Measurements from ENCODE around the gene SMCO4.

SMCO4 gene

DNA sequence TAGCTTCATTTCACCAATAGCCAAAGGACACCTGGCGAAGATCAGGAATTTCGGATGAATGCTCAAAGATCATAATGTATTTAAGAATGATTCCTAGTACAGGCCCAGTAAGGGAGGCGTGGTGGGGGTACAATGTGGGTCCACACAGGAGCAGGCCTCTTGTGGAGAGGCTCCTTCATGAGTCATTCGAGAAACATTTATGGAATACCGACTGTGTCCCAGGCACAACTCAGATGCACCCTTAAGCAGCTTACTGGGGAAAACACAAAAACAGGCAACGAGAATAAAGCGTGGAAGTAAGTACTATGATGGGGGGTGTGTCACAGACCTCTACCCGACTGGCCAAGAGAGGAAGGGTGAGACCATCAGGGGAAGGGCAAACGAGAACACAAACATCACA, 44.5 kb downstream of the SMCO4 start:
- no peak for DNase-seq

GRCh38 chr11:93498161-93498560, 45.0 kb downstream of the SMCO4 start:
- no peak for DNase-seq

- DNase-seq, result no peak
These were observed 45.6 kb downstream of the SMCO4 start for GRCh38 chr11:93497596-93497995.

DNA sequence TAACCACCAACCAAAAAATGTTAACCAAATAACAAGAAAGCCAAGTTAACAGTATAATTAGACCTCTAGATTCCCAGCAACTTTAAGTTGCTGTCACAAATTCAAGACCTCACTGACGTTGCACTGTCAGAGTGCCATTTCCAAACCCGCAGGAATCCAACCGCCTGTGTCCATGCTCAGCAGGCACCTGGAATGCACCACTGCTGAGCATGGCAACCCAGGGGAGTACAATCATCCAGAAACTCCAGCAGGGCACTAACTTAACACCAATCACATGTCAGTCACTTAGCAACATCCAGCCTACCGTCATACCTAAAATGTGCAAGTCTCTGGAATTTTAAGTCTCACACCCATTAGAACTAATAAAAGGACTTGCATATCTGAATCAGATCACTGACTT, 48.8 kb downstream of the SMCO4 start:
- DNase-seq, result no peak

GRCh38 chr11:93493252-93493897, 49.8 kb downstream of the SMCO4 start:
- DNase-seq, result no peak

- DNase-seq, result no peak
These were observed 50.5 kb downstream of the SMCO4 start for GRCh38 chr11:93492464-93493251.

- no peak for DNase-seq
These were observed 51.2 kb downstream of the SMCO4 start for GRCh38 chr11:93491973-93492372.

- no peak for DNase-seq
These were observed 52.1 kb downstream of the SMCO4 start for GRCh38 chr11:93490996-93491618.

- no peak for DNase-seq
These were observed 53.4 kb downstream of the SMCO4 start for GRCh38 chr11:93489841-93490240.

DNA sequence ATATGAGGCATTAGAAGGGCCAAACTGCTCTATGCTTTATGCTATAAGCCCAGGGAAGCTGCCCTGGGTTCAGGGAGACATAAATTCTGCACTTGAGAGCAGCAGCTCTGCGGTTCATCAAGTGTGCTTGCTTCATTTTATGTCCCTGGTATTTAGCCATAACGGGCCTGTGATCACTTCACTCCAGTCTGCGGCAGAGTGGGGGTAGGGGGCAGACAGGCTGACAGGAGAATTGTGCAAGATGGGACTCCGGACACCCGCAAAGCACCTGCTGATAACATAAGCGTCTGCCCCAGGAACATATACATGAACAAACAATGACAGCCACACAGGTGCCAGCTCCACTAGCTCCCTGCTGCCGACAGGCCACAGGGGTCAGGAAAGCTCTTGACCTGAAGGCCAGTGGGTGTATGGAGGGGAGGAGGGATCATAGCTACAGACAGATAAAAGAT, 56.1 kb downstream of the SMCO4 start:
- DNase-seq, result no peak

- no peak for DNase-seq
These were observed 57.2 kb downstream of the SMCO4 start for GRCh38 chr11:93485983-93486382.

DNA sequence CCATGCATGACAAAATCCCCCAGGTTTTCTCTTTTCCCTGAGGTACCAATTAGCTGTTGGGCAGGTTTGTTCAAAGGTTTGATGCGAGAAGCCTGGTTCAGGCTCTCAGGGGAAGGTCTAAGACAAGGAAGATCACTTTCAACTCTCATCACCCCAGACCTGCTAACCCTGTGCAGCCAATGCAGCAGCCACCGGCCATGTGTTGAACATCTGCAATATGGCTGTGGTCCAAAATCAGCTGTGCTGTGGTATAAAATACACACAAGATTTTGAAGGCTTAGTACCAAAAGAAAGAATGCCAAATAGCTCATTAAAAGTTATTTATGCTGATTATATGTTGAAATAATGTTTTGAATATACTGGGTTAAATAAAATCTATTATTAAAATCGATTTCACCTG, 58.5 kb downstream of the SMCO4 start:
- DNase-seq, result no peak

DNA sequence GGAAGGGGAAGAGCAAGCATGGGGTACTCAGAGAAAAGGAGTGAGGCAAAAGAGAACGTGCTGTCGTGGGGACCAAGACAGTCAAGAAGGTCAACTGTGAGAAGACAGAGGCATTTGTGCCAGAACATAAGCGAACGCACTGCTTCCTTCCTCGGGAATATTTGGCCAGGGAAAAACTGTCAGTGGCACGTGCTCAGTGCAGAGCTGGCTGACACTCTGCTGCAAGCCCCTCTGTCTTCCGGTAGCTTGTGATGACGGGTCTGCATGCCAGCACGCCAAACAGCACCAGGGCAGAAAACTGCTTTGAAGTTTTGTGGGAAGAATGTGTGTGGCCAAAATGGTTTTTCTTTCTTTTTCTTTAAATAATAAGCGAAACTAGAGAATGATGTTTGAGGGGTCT, 60.6 kb downstream of the SMCO4 start:
- no peak for DNase-seq

DNA sequence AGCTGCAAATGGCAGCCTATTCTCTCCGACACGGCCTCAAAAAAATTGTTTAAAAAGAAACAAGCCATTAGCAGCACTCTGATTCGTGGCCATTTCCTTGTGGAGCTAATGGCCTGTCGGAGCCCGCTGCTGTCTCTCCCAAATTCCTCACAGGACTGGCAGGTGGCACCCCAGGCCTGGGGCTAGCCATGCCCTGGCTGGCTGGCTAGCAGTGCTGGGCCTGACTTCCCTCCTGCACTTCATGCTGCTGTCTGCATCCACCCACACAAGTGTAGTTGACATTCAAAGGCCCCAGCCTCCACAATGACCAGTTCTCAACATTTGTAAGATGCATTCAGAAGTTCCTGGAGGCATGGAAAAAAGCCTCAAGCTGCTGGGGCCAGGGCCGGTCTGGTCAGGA, 61.5 kb downstream of the SMCO4 start:
- no peak for DNase-seq

DNA sequence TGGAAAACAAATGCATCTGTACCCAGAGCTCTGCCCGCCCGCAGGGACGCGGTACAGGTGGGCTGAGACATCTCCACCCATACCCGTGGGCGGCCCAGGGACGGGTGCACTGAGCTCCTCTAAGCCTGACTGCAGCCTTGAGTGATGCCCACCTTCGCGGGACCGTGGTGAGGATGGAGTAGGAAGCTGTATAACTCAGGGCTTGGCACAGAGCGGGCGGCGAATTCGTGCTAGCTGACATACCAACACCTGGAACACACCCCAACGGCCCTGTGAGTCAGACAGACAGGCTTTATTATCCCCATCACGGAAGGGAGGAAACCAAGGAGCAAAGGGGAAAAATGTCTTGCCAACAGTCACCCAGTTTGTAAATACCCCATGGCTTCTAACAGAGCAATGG, 61.9 kb downstream of the SMCO4 start:
- DNase-seq, result no peak

GRCh38 chr11:93480756-93481155, 62.4 kb downstream of the SMCO4 start:
- no peak for DNase-seq

- DNase-seq, result no peak
These were observed 62.9 kb downstream of the SMCO4 start for GRCh38 chr11:93480256-93480655.

DNA sequence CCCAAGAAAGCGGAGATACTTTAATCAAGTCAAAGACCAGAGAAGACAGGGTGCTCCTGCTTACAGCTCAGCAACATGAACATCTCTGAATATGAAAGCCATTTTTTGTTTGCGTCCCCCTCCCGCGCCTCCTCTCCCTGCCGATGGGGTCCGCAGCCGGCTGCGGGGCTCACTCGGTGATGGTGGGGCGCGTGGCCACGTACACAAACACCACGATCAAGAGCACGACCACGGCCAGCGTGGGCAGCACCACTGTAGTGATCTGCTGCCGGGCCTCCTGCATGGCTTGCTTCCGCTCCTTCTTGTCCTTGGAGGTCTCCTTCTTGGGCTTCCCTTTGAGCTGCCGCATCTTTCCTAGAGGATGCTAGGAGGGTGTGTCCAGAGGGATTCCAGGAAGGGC, 64.3 kb downstream of the SMCO4 start:
- DNase-seq, result no peak

DNA sequence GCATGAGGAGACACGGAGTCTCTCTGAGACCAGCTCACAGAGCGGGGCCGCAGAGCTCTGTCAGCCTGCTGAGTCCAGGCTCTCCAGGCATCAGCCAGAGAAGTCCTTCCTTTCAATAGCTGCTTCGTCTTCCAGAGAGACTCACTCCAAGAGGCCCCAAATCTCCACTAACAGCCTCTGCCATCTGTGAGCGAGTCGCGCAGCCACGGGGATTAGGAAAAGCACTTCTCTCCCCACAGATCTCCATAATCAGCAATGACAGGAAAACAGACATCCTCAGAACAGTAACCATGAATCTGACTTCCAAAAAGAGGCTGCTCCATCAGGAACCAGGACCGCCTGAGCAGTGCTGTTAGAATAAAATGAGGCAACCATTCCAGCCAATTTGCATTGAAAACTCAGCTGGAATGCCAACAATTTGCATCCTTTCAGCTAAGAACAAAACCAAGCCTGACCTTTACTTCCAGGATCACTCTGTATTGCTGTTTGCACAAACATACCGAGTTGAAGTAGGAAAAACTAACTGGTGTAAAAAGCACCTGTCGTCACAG, 65.4 kb downstream of the SMCO4 start:
- DNase-seq, result no peak

GRCh38 chr11:93476796-93477195, 66.4 kb downstream of the SMCO4 start:
- DNase-seq, result no peak

- DNase-seq, result no peak
These were observed 69.1 kb downstream of the SMCO4 start for GRCh38 chr11:93474123-93474522.

- no peak for DNase-seq
These were observed 74.9 kb downstream of the SMCO4 start for GRCh38 chr11:93468290-93468689.

GRCh38 chr11:93467054-93467453, 76.1 kb downstream of the SMCO4 start:
- no peak for DNase-seq

Measured in DMS 273 treated with DMSO at 0.1 percent for 48 hours (cell line).